SK-N-SH treated with all-trans-retinoic acid at 6 μM for 48 hours (cell line): Measurements from ENCODE around the gene NDE1.

Experiments used
- BACH2 ChIP-seq: fragments of 250-450 bp; sonication (Bioruptor Pico); IDR thresholded peaks from 2 replicates; pipeline ENCODE4 v1.9.0; 2021; ENCODE audit warnings: mild to moderate bottlenecking, borderline replicate concordance
- CREB5 ChIP-seq: fragments of 250-450 bp; sonication (Bioruptor Pico); IDR thresholded peaks from 2 replicates; pipeline ENCODE4 v1.5.1; 2020; ENCODE audit warnings: low read depth, mild to moderate bottlenecking, moderate library complexity
- CSDC2 ChIP-seq: fragments of 250-450 bp; sonication (Bioruptor Pico); IDR thresholded peaks from 2 replicates; pipeline ENCODE4 v1.5.0; 2020; ENCODE audit warnings: mild to moderate bottlenecking, moderate library complexity
- OSR1 ChIP-seq: fragments of 250-450 bp; sonication (Bioruptor Pico); IDR thresholded peaks from 2 replicates; pipeline ENCODE4 v1.8.0; 2022; ENCODE audit warnings: moderate library complexity, mild to moderate bottlenecking, inconsistent platforms
- PPARA ChIP-seq: fragments of 250-450 bp; sonication (Bioruptor Pico); IDR thresholded peaks from 2 replicates; pipeline ENCODE4 v1.5.0; 2020; ENCODE audit warnings: mild to moderate bottlenecking, borderline replicate concordance
- RARB ChIP-seq: fragments of 250-450 bp; sonication (Bioruptor Pico); IDR thresholded peaks from 2 replicates; pipeline ENCODE4 v1.8.0; 2021; ENCODE audit warnings: mild to moderate bottlenecking, moderate library complexity
- TOX ChIP-seq: fragments of 250-450 bp; sonication (Bioruptor Pico); IDR thresholded peaks from 2 replicates; pipeline ENCODE4 v1.8.0; 2021; ENCODE audit warnings: mild to moderate bottlenecking, moderate library complexity, borderline replicate concordance
- ZC3H10 ChIP-seq: fragments of 250-450 bp; sonication (Bioruptor Pico); IDR thresholded peaks from 2 replicates; pipeline ENCODE4 v1.5.1; 2021; ENCODE audit warnings: mild to moderate bottlenecking, moderate library complexity
- ZFP3 ChIP-seq: fragments of 250-450 bp; sonication (Bioruptor Pico); IDR thresholded peaks from 2 replicates; pipeline ENCODE4 v1.5.0; 2020; ENCODE audit warnings: mild to moderate bottlenecking, moderate library complexity
- ZNF8 ChIP-seq: fragments of 450-650 bp; formaldehyde crosslinking; IDR thresholded peaks from 2 replicates; pipeline ENCODE4 v1.5.0; 2020; ENCODE audit warnings: mild to moderate bottlenecking, moderate library complexity
- TF ChIP-seq, protein P1 (sequence below): fragments of 250-450 bp; sonication (Bioruptor Pico); IDR thresholded peaks from 2 replicates; pipeline ENCODE4 v1.8.0; 2020; ENCODE audit warnings: mild to moderate bottlenecking, moderate library complexity, borderline replicate concordance
- TF ChIP-seq, protein P2 (sequence below): fragments of 250-450 bp; sonication (Bioruptor Pico); IDR thresholded peaks from 2 replicates; pipeline ENCODE4 v1.8.0; 2021; ENCODE audit warnings: low read depth, mild to moderate bottlenecking, moderate library complexity, borderline replicate concordance

- no peak for TF ChIP-seq OSR1
- TF ChIP-seq BACH2 (CRISPR knock-in tag): no peak
- TF ChIP-seq, protein P1, sequence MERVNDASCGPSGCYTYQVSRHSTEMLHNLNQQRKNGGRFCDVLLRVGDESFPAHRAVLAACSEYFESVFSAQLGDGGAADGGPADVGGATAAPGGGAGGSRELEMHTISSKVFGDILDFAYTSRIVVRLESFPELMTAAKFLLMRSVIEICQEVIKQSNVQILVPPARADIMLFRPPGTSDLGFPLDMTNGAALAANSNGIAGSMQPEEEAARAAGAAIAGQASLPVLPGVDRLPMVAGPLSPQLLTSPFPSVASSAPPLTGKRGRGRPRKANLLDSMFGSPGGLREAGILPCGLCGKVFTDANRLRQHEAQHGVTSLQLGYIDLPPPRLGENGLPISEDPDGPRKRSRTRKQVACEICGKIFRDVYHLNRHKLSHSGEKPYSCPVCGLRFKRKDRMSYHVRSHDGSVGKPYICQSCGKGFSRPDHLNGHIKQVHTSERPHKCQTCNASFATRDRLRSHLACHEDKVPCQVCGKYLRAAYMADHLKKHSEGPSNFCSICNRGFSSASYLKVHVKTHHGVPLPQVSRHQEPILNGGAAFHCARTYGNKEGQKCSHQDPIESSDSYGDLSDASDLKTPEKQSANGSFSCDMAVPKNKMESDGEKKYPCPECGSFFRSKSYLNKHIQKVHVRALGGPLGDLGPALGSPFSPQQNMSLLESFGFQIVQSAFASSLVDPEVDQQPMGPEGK: no peak
- no peak for TF ChIP-seq ZFP3 (CRISPR knock-in tag)
- no peak for TF ChIP-seq CSDC2 (CRISPR knock-in tag)
- TF ChIP-seq TOX (CRISPR knock-in tag): no peak
- TF ChIP-seq ZNF8 (CRISPR knock-in tag): no peak
- no peak for TF ChIP-seq ZC3H10 (CRISPR knock-in tag)
- TF ChIP-seq, protein P2, sequence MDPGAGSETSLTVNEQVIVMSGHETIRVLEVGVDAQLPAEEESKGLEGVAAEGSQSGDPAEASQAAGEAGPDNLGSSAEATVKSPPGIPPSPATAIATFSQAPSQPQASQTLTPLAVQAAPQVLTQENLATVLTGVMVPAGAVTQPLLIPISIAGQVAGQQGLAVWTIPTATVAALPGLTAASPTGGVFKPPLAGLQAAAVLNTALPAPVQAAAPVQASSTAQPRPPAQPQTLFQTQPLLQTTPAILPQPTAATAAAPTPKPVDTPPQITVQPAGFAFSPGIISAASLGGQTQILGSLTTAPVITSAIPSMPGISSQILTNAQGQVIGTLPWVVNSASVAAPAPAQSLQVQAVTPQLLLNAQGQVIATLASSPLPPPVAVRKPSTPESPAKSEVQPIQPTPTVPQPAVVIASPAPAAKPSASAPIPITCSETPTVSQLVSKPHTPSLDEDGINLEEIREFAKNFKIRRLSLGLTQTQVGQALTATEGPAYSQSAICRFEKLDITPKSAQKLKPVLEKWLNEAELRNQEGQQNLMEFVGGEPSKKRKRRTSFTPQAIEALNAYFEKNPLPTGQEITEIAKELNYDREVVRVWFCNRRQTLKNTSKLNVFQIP (CRISPR knock-in tag): no peak
- no peak for TF ChIP-seq RARB (CRISPR knock-in tag)
- TF ChIP-seq CREB5: no peak
- TF ChIP-seq PPARA (CRISPR knock-in tag): no peak
Observed at GRCh38 chr16:15721018-15721417, 71.0 kb downstream of the NDE1 start.
